ENCODE results near the gene WDR46.
A peak's percentile ranks its signal among the peaks of the same experiment; 100 is the strongest.

Gene WDR46

GRCh38 chr6:33313105-33313708 is 24.2 kb upstream of the WDR46 start:
- peak overlapping the region; percentile 94 for H3K4me3 ChIP-seq (ENCODE audit: low read length)
- DNase-seq (ENCODE audit: low read depth) = no peak
- TF ChIP-seq CTCF (conservative IDR thresholded peaks at IDR 0.05; ENCODE audit: low read length) = no peak

- peak; percentile 48 for DNase-seq (ENCODE audit: low read depth)
- H3K4me3 ChIP-seq (ENCODE audit: low read length) = peak overlapping the region; percentile 94
- TF ChIP-seq CTCF (conservative IDR thresholded peaks at IDR 0.05; ENCODE audit: low read length) = no peak
These were observed 23.5 kb upstream of the WDR46 start for GRCh38 chr6:33312361-33313104.

GRCh38 chr6:33306356-33306755 is 17.3 kb upstream of the WDR46 start:
- H3K4me3 ChIP-seq (ENCODE audit: low read length) = no peak overlapping the region
- no peak for DNase-seq (ENCODE audit: low read depth)
- TF ChIP-seq CTCF (conservative IDR thresholded peaks at IDR 0.05; ENCODE audit: low read length) = no peak

GRCh38 chr6:33305052-33305451 is 16.0 kb upstream of the WDR46 start:
- H3K4me3 ChIP-seq (ENCODE audit: low read length) = no peak overlapping the region
- no peak for DNase-seq (ENCODE audit: low read depth)
- no peak for TF ChIP-seq CTCF (conservative IDR thresholded peaks at IDR 0.05; ENCODE audit: low read length)

- no peak for TF ChIP-seq CTCF (conservative IDR thresholded peaks at IDR 0.05; ENCODE audit: low read length)
- H3K4me3 ChIP-seq (ENCODE audit: low read length) = no peak overlapping the region
- no peak for DNase-seq (ENCODE audit: low read depth)
These were observed 15.2 kb upstream of the WDR46 start for GRCh38 chr6:33304216-33304615.

- no peak for TF ChIP-seq CTCF (conservative IDR thresholded peaks at IDR 0.05; ENCODE audit: low read length)
- H3K4me3 ChIP-seq (ENCODE audit: low read length) = no peak overlapping the region
- no peak for DNase-seq (ENCODE audit: low read depth)
These were observed 12.8 kb upstream of the WDR46 start for GRCh38 chr6:33301877-33302276.
